ENCODE data around the gene STXBP5.

DNA sequence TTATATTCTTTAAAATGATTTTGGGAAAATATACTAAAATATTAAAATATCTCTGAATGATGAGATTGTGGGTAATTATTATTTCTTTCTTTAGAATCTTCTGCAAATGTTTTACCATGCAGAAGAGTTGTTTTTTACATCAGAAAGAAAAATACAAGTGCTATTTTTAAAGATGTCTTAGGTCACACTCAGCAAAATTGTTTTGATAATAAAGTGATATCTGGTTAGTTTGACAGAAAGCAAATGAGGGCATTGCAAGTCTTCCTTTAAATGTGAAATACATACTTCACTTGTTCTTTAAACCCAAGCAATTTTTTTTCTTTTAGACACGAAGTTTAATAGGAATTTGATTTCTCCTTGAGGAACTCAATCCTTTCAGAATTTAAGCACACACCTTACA, 43.6 kb upstream of the STXBP5 start:
- TF ChIP-seq, protein P1, sequence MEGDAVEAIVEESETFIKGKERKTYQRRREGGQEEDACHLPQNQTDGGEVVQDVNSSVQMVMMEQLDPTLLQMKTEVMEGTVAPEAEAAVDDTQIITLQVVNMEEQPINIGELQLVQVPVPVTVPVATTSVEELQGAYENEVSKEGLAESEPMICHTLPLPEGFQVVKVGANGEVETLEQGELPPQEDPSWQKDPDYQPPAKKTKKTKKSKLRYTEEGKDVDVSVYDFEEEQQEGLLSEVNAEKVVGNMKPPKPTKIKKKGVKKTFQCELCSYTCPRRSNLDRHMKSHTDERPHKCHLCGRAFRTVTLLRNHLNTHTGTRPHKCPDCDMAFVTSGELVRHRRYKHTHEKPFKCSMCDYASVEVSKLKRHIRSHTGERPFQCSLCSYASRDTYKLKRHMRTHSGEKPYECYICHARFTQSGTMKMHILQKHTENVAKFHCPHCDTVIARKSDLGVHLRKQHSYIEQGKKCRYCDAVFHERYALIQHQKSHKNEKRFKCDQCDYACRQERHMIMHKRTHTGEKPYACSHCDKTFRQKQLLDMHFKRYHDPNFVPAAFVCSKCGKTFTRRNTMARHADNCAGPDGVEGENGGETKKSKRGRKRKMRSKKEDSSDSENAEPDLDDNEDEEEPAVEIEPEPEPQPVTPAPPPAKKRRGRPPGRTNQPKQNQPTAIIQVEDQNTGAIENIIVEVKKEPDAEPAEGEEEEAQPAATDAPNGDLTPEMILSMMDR (IDR thresholded peaks at IDR 0.05), result no peak
- TF ChIP-seq POLR2A (IDR thresholded peaks at IDR 0.05), result no peak

Data from ovary (tissue), 3 donors.